HepG2 (cell line): ENCODE measurements around the gene NOP9. TPM values are rescaled to one million over a fixed set of nuclear protein-coding genes. Genes with fewer than 3 reads are reported as not detected.

Experiments
- CREM ChIP-seq, 2 experiments: sonication (generic) in 1 of 2; formaldehyde crosslinking in 1 of 2; IDR thresholded peaks; 2 replicates each; pipeline versions ENCODE4 v1.4.0 to v1.6.1; 2016 to 2020; ENCODE audit warnings: antibody characterized with exemption in 1 of 2, mild to moderate bottlenecking in 1 of 2, missing genetic modification reagents in 1 of 2
- FOSL1 ChIP-seq: sonication (generic); formaldehyde crosslinking; IDR thresholded peaks from 2 replicates; pipeline ENCODE4 v1.9.0; 2021; ENCODE audit warnings: missing genetic modification reagents, borderline replicate concordance
- HNRNPUL1 ChIP-seq: fragments of 200-400 bp; formaldehyde crosslinking; IDR thresholded peaks from 2 replicates; pipeline ENCODE4 v1.6.1; 2017; ENCODE audit warnings: low read depth, mild to moderate bottlenecking, low read length, moderate library complexity
- MEF2D ChIP-seq: sonication (generic); formaldehyde crosslinking; IDR thresholded peaks from 2 replicates; pipeline ENCODE4 v1.5.1; 2020; ENCODE audit warnings: mild to moderate bottlenecking, missing genetic modification reagents
- NFIB ChIP-seq: sonication (generic); formaldehyde crosslinking; IDR thresholded peaks from 2 replicates; pipeline ENCODE4 v1.9.0; 2021; ENCODE audit warnings: missing genetic modification reagents, mild to moderate bottlenecking, borderline replicate concordance
- PCBP1 ChIP-seq: fragments of 200-400 bp; formaldehyde crosslinking; IDR thresholded peaks from 2 replicates; pipeline ENCODE4 v1.6.1; 2017; ENCODE audit warnings: mild to moderate bottlenecking, low read depth, low read length, borderline replicate concordance
- PHF8 ChIP-seq: sonication (generic); formaldehyde crosslinking; IDR thresholded peaks from 2 replicates; pipeline ENCODE4 v1.5.0; 2020; ENCODE audit warnings: missing genetic modification reagents
- RFXANK ChIP-seq: IDR thresholded peaks from 2 replicates; pipeline ENCODE4 v1.6.1; 2016
- TOPORS ChIP-seq: sonication (generic); formaldehyde crosslinking; IDR thresholded peaks from 2 replicates; pipeline ENCODE4 v1.8.0; 2023; ENCODE audit warnings: mild to moderate bottlenecking, missing genetic modification reagents
- ZBTB20 ChIP-seq: sonication (generic); formaldehyde crosslinking; IDR thresholded peaks from 2 replicates; pipeline ENCODE4 v1.8.1; 2023; ENCODE audit warnings: missing genetic modification reagents, low read depth, mild to moderate bottlenecking, borderline replicate concordance
- ZKSCAN5 ChIP-seq: sonication (generic); formaldehyde crosslinking; IDR thresholded peaks from 2 replicates; pipeline ENCODE4 v1.5.1; 2020; ENCODE audit warnings: mild to moderate bottlenecking, missing genetic modification reagents
- ZKSCAN8 ChIP-seq: IDR thresholded peaks from 2 replicates; pipeline ENCODE4 v1.6.1; 2016; ENCODE audit warnings: borderline replicate concordance, missing genetic modification reagents, missing compliant biosample characterization
- ZNF34 ChIP-seq: sonication (generic); formaldehyde crosslinking; IDR thresholded peaks from 2 replicates; pipeline ENCODE4 v1.4.0; 2020; ENCODE audit warnings: mild to moderate bottlenecking, missing genetic modification reagents, borderline replicate concordance
- ZNF782 ChIP-seq: sonication (generic); formaldehyde crosslinking; IDR thresholded peaks from 2 replicates; pipeline ENCODE4 v1.4.0; 2020; ENCODE audit warnings: missing genetic modification reagents, mild to moderate bottlenecking, borderline replicate concordance
- polyA plus RNA-seq, 8 experiments: library from polyadenylated mRNA; depleted of rRNA in 3 of 8; stranded (reverse) in 7 of 8; unstranded in 1 of 8; fragments of >200 nt; fragmentation: Illumina TruSeq in 4 of 8; extraction: Trizol in 4 of 8; gene quantifications; 2 replicates each; pipeline versions ENCODE4 v1.2.1 to v1.2.3, GENCODE V29; 2011 to 2016; ENCODE audit warnings: low read depth in 4 of 8, missing spikeins in 1 of 8, mixed read lengths in 1 of 8; ENCODE audit not compliant: insufficient read depth in 1 of 8
- total RNA-seq, 5 experiments: library from RNA; depleted of rRNA; stranded (reverse); fragments of >200 nt; fragmentation: Illumina TruSeq; extraction: Trizol; gene quantifications; 2 replicates each; pipeline ENCODE4 v1.2.3, GENCODE V29; 2016; ENCODE audit warnings: low read depth in 1 of 5
- TF ChIP-seq, protein P1 (sequence below): sonication (generic); formaldehyde crosslinking; IDR thresholded peaks from 2 replicates; pipeline ENCODE4 v1.4.0; 2020; ENCODE audit warnings: missing genetic modification reagents
- TF ChIP-seq, protein P2 (sequence below): sonication (generic); formaldehyde crosslinking; IDR thresholded peaks from 2 replicates; pipeline ENCODE4 v1.4.0; 2020; ENCODE audit warnings: mild to moderate bottlenecking, missing genetic modification reagents
- TF ChIP-seq, protein P3 (sequence below): IDR thresholded peaks from 2 replicates; pipeline ENCODE4 v1.6.1; 2018; ENCODE audit warnings: missing genetic modification reagents
- TF ChIP-seq, protein P4 (sequence below): sonication (generic); formaldehyde crosslinking; IDR thresholded peaks from 2 replicates; pipeline ENCODE4 v1.5.1; 2020; ENCODE audit warnings: mild to moderate bottlenecking, missing genetic modification reagents, borderline replicate concordance

NOP9 gene
- total and polyA plus RNA-seq, 2 of the 13 experiments (the other 11 are each of a cell fraction or from before 2014, with no cell fraction given), result 24.5 to 61.6 TPM

DNA sequence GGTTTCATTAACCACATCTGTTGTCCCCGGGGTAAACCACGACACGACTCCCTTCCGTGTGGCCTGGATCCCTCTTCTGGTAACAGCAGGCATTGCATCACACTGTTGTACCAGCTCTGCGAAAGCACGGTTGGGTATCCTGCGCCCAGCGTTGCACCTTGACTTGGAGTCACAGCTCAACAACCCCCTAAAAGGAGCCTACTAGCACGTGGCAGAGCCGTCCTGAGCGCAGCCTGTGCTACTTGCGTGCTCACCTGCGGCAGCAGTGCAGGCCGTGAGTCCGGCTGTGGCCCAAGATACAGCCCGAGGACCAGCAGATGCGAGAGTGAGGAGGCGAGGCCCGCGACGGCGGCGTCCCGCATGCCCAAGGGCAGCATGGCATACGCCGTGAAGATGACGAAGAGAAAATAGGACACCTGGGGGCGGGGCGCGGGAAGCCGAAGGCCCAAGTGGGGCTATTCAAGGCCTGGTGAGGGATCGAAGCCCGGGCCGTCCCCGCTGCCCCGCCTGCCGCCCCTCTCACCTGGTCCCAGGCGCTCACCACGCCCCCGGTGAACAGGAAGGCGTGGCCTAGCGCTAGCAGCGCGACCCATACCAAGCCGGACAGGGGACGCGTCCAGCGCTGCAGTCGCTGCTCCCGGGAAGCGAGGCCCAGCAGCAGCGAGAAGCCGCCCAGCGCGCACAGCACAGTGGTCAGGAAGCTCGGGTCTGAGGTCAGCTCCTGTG, 32.8 kb downstream of the NOP9 start (continued):
- TF ChIP-seq NFIB (no peak), HNRNPUL1 (no peak), RFXANK (0 out of 2 replicates have a peak, but pooled peaks have one; percentile 38), MEF2D (CRISPR knock-in tag) (peak; percentile 88; the same call in 1 of the 2 replicates), PHF8 (peak; percentile 61), TOPORS (peak; percentile 82; the same call in 1 of the 2 replicates), CREM (IDR thresholded peaks at IDR 0.05) (no peak), CREM (CRISPR knock-in tag; IDR thresholded peaks at IDR 0.05) (no peak), FOSL1 (CRISPR knock-in tag) (no peak), ZKSCAN5 (no peak), ZKSCAN8 (CRISPR knock-in tag) (peak; percentile 69; the same call in 1 of the 2 replicates), PCBP1 (0 out of 2 replicates have a peak, but pooled peaks have one; percentile 28), ZBTB20 (peak; percentile 93; the same call in 1 of the 2 replicates), ZNF34 (CRISPR knock-in tag) (peak; percentile 100), ZNF782 (peak; percentile 100)
- TF ChIP-seq, protein P1, sequence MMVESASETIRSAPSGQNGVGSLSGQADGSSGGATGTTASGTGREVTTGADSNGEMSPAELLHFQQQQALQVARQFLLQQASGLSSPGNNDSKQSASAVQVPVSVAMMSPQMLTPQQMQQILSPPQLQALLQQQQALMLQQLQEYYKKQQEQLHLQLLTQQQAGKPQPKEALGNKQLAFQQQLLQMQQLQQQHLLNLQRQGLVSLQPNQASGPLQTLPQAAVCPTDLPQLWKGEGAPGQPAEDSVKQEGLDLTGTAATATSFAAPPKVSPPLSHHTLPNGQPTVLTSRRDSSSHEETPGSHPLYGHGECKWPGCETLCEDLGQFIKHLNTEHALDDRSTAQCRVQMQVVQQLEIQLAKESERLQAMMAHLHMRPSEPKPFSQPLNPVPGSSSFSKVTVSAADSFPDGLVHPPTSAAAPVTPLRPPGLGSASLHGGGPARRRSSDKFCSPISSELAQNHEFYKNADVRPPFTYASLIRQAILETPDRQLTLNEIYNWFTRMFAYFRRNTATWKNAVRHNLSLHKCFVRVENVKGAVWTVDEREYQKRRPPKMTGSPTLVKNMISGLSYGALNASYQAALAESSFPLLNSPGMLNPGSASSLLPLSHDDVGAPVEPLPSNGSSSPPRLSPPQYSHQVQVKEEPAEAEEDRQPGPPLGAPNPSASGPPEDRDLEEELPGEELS, result no peak
- TF ChIP-seq, protein P2, sequence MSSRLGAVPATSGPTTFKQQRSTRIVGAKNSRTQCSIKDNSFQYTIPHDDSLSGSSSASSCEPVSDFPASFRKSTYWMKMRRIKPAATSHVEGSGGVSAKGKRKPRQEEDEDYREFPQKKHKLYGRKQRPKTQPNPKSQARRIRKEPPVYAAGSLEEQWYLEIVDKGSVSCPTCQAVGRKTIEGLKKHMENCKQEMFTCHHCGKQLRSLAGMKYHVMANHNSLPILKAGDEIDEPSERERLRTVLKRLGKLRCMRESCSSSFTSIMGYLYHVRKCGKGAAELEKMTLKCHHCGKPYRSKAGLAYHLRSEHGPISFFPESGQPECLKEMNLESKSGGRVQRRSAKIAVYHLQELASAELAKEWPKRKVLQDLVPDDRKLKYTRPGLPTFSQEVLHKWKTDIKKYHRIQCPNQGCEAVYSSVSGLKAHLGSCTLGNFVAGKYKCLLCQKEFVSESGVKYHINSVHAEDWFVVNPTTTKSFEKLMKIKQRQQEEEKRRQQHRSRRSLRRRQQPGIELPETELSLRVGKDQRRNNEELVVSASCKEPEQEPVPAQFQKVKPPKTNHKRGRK (CRISPR knock-in tag), result no peak; the same call in 1 of the 2 replicates
- TF ChIP-seq, protein P3, sequence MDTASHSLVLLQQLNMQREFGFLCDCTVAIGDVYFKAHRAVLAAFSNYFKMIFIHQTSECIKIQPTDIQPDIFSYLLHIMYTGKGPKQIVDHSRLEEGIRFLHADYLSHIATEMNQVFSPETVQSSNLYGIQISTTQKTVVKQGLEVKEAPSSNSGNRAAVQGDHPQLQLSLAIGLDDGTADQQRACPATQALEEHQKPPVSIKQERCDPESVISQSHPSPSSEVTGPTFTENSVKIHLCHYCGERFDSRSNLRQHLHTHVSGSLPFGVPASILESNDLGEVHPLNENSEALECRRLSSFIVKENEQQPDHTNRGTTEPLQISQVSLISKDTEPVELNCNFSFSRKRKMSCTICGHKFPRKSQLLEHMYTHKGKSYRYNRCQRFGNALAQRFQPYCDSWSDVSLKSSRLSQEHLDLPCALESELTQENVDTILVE (CRISPR knock-in tag), result peak; percentile 70
- TF ChIP-seq, protein P4, sequence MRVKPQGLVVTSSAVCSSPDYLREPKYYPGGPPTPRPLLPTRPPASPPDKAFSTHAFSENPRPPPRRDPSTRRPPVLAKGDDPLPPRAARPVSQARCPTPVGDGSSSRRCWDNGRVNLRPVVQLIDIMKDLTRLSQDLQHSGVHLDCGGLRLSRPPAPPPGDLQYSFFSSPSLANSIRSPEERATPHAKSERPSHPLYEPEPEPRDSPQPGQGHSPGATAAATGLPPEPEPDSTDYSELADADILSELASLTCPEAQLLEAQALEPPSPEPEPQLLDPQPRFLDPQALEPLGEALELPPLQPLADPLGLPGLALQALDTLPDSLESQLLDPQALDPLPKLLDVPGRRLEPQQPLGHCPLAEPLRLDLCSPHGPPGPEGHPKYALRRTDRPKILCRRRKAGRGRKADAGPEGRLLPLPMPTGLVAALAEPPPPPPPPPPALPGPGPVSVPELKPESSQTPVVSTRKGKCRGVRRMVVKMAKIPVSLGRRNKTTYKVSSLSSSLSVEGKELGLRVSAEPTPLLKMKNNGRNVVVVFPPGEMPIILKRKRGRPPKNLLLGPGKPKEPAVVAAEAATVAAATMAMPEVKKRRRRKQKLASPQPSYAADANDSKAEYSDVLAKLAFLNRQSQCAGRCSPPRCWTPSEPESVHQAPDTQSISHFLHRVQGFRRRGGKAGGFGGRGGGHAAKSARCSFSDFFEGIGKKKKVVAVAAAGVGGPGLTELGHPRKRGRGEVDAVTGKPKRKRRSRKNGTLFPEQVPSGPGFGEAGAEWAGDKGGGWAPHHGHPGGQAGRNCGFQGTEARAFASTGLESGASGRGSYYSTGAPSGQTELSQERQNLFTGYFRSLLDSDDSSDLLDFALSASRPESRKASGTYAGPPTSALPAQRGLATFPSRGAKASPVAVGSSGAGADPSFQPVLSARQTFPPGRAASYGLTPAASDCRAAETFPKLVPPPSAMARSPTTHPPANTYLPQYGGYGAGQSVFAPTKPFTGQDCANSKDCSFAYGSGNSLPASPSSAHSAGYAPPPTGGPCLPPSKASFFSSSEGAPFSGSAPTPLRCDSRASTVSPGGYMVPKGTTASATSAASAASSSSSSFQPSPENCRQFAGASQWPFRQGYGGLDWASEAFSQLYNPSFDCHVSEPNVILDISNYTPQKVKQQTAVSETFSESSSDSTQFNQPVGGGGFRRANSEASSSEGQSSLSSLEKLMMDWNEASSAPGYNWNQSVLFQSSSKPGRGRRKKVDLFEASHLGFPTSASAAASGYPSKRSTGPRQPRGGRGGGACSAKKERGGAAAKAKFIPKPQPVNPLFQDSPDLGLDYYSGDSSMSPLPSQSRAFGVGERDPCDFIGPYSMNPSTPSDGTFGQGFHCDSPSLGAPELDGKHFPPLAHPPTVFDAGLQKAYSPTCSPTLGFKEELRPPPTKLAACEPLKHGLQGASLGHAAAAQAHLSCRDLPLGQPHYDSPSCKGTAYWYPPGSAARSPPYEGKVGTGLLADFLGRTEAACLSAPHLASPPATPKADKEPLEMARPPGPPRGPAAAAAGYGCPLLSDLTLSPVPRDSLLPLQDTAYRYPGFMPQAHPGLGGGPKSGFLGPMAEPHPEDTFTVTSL (CRISPR knock-in tag), result peak; percentile 43; the same call in 1 of the 2 replicates
